ENCODE data around the gene RBBP8NL. TPM values are rescaled to one million over a fixed set of nuclear protein-coding genes. Genes with fewer than 3 reads are reported as not detected.

The RBBP8NL gene
- polyA plus RNA-seq, 1 experiment = not detected

DNA sequence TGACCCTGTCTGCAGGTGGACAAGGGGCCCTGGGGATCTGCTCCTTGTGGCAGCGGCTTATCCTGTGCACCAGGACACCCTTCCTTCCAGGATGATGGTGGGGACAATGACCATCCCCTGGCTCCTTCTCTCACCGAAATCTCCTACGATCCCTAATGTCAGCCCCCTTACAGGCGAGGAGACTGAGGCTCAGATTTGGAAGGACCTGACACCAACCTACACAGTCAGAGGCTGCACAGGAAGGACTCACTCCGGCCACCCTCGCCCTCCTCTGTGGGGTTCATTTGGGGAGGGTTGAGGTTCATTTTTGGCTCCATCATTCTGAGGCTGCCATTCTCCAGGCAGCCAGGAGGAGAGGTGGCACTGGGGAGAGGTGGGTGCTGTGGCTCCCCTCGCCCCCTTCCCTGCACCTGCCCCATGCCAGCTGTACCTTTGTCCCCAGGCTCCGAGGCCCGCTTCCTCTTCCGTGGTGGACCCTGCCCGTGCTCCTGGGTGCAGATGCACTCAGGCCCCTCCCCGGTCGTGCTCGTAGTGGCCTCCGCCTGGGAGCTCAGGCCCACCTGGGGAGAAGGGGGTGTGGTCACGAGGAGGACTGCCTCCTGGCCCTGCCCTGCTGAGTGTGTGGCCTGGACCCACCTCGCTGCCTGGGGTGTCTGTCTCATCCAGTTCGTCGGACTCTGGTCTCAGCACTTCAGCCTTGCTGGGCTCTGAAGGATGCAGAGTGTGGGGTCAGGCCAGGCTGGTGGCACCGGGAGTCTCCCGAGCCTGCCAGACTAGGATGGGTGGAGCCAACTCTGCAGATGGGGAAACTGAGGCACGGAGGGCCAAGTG is 14.9 kb downstream of the RBBP8NL start:
- CTCF ChIA-PET = interaction anchor here (0.5 kb wide), 1 partner anchor 811 kb away, joined by 3 read pairs; no protein-coding TSS in a partner anchor
- H3K4me3 ChIP-seq (ENCODE audit: low read depth, low read length) = no peak overlapping the region
- TF ChIP-seq, protein P1, sequence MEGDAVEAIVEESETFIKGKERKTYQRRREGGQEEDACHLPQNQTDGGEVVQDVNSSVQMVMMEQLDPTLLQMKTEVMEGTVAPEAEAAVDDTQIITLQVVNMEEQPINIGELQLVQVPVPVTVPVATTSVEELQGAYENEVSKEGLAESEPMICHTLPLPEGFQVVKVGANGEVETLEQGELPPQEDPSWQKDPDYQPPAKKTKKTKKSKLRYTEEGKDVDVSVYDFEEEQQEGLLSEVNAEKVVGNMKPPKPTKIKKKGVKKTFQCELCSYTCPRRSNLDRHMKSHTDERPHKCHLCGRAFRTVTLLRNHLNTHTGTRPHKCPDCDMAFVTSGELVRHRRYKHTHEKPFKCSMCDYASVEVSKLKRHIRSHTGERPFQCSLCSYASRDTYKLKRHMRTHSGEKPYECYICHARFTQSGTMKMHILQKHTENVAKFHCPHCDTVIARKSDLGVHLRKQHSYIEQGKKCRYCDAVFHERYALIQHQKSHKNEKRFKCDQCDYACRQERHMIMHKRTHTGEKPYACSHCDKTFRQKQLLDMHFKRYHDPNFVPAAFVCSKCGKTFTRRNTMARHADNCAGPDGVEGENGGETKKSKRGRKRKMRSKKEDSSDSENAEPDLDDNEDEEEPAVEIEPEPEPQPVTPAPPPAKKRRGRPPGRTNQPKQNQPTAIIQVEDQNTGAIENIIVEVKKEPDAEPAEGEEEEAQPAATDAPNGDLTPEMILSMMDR (IDR thresholded peaks at IDR 0.05; ENCODE audit: low read depth, low read length) = no peak
- H3K9me3 ChIP-seq (ENCODE audit: control insufficient read depth, insufficient read depth, low read length) = no peaks in the 10 kb centered on the region; the same call in 1 of the 2 replicates
- peaks cover 12% of the 10 kb centered on the region for H3K27me3 ChIP-seq (ENCODE audit: control insufficient read depth, insufficient read depth, low read length)
- no peak for DNase-seq (ENCODE audit: low read depth, low spot score)
- POLR2A ChIA-PET = interaction anchor here (0.6 kb wide), 1 partner anchor 26 kb away, joined by 5 read pairs; the partner anchor contains the start of gene RPS21
- H3K27ac ChIP-seq (ENCODE audit: low read depth, low read length) = no peak overlapping the region

DNA sequence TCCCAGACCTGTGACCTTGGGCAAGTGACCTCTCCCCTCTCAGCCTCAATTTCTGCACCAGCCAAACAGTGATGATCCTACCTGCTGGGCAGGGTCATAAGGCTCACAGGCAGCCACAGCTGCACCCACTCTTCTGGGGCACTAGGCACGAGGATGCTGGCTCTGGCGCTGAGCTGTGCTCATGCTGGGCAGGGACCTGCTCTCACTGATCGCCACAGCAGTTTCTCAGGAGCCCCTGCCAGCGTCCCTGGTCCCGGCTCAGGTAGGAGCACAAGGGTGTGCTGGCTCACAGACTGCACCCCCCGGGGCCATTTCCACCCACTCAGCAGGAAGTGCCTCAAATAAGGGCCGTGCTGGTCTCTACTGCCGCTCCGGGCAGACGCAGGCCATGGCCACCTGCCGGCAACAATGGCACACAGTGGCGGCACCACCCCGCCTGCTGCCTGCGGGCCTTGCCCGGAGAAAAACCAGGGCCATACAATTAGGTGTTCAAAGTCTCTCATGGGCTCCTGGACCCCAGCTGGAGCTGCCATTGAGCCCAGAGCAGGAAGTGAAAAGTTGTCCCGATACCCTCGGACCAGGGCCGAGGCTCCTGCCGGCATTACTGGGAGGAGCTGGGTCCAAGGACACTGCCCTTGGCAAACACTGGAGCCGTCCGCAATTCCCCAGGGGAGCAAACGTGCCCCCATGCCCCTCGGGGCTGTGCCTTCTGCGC is 15.7 kb downstream of the RBBP8NL start:
- TF ChIP-seq, protein P1 (IDR thresholded peaks at IDR 0.05; ENCODE audit: low read depth, low read length) = no peak
- no peaks in the 10 kb centered on the region; the same call in 1 of the 2 replicates for H3K9me3 ChIP-seq (ENCODE audit: control insufficient read depth, insufficient read depth, low read length)
- H3K27ac ChIP-seq (ENCODE audit: low read depth, low read length) = no peak overlapping the region
- CTCF ChIA-PET = interaction anchor here (0.5 kb wide), 1 partner anchor 812 kb away, joined by 3 read pairs; no protein-coding TSS in a partner anchor
- POLR2A ChIA-PET = no interaction called here
- no peak overlapping the region for H3K4me3 ChIP-seq (ENCODE audit: low read depth, low read length)
- H3K27me3 ChIP-seq (ENCODE audit: control insufficient read depth, insufficient read depth, low read length) = peaks cover 12% of the 10 kb centered on the region
- DNase-seq (ENCODE audit: low read depth, low spot score) = no peak

DNA sequence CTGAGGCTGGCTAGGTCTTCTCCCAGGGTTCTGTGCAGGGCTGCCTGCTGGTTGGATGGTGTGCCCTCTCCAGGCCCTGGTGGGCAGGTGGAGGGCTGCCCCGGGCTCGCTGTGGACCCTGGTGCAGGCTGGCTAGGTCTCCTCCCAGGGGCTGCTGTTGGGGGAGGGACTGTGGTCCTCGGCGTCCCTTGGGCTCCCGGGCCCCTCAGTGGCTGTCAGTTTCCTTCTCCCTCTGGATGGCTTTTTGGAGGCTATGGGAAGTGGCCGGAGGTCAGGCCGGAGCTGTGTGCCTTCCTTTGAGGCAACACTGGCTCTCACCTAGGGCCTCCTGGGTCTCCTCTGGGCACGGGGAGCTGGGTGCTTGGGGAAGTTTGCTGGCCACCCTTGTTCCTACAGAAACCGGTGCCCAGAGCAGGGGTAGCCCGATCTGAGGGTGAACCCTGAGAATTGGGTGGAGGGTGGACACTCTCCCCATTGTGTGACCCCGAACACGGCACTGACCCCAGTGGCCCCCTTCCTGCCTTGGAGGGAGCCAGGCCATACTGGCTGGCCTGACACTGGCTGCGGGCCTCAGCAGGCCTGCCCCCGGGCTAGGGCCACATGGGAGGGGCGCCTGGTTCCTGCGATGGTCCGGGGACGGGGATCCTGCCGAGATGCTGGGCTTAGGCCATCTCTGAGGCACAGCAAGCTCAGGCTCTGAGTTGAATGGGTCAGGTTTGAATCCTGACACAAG is 16.4 kb downstream of the RBBP8NL start:
- H3K27ac ChIP-seq (ENCODE audit: low read depth, low read length) = no peak overlapping the region
- H3K4me3 ChIP-seq (ENCODE audit: low read depth, low read length) = no peak overlapping the region
- no peaks in the 10 kb centered on the region; the same call in 1 of the 2 replicates for H3K9me3 ChIP-seq (ENCODE audit: control insufficient read depth, insufficient read depth, low read length)
- peaks cover 12% of the 10 kb centered on the region for H3K27me3 ChIP-seq (ENCODE audit: control insufficient read depth, insufficient read depth, low read length)
- CTCF ChIA-PET = interaction anchor here (0.6 to 2.4 kb wide), 4 partner anchors 82 to 381 kb away, joined by 3 to 9 read pairs (median 4); no protein-coding TSS in a partner anchor
- POLR2A ChIA-PET = no interaction called here
- TF ChIP-seq, protein P1 (IDR thresholded peaks at IDR 0.05; ENCODE audit: low read depth, low read length) = no peak
- no peak for DNase-seq (ENCODE audit: low read depth, low spot score)

DNA sequence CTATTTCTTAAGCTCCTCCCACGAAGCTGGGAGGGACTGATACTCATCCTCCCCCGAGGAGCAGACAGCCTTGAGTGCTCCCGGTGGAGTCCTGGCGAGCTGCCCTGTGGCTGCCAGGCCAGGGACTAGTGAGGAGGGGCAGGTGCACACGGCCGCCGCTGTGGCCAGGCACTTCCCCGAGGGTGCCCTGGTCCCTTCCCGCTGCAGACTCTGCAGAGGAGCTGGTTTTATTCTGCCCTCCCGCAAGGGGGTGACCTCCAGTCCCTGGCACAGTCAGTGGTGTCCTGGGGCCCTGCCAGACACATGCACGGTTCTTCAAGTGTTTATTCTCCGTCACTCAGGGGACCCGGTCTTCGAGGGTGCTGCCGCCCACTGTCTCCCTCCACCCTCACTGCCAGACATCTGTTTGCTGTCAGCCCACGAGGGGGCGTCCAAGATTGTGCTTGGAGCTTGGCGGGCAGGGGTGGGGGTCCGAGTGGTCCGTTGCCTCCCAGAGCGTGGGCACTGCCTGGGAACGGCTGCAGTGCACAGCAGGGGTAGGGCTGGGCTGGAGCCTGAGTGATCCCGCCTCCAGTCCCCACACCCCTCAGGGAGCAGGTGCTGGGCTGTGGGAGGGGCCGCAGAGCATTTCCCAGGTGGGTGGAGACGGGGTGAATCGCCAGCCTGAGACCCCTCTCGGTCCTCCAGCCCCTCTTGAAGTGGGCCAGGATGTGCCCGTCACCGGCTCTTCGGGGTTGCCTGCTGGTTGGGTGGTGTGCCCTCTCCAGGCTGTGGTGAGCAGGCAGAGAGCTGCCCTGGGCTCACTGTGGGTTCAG is 17.2 kb downstream of the RBBP8NL start:
- Histone ChIP-seq H3K9me3 (ENCODE audit: control insufficient read depth, insufficient read depth, low read length) (no peaks in the 10 kb centered on the region; the same call in 1 of the 2 replicates), H3K27me3 (ENCODE audit: control insufficient read depth, insufficient read depth, low read length) (peaks cover 12% of the 10 kb centered on the region), H3K27ac (ENCODE audit: low read depth, low read length) (no peak overlapping the region), H3K4me3 (ENCODE audit: low read depth, low read length) (no peak overlapping the region)
- ChIA-PET POLR2A (no interaction called here), CTCF (interaction anchor here (0.6 to 2.4 kb wide), 6 partner anchors 9 to 381 kb away, joined by 3 to 9 read pairs (median 4); no protein-coding TSS in a partner anchor)
- no peak for DNase-seq (ENCODE audit: low read depth, low spot score)
- TF ChIP-seq, protein P1 (IDR thresholded peaks at IDR 0.05; ENCODE audit: low read depth, low read length) = peak; percentile 56

Measured in AG04450 (cell line).